Measurements from ENCODE around the gene PCDH19.

DNA sequence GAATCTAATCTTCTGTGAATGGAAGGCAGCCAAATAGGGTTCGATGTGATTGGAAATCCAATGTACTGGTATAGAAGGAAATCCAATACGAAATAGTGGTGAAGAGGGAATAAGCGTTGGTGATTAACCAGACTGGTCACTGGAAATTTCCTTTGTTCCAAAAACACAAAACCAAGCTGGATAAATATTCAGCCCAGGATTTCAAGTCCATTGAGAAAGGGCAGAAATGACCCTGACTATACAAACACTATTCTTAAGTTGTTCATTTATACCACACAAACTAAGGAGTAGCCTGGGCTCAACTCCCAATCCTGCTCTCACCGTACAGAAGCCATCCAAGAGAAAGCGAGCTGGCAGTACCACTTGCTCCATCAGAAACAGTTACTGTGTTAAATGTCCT lies 32.2 kb downstream of the PCDH19 start:
- no peak for TF ChIP-seq CTCF (IDR thresholded peaks at IDR 0.05)
- no peak for TF ChIP-seq POLR2AphosphoS5 (IDR thresholded peaks at IDR 0.05)

Data from breast epithelium (tissue), 3 donors.